Thyroid gland (tissue), 4 donors: ENCODE data around the gene CYP26B1.

Experiments used
- CTCF ChIP-seq, 6 experiments: fragments of 200-600 bp in 3 of 6; fragments of 450-650 bp in 3 of 6; sonication (generic) in 3 of 6; IDR thresholded peaks; one replicate each; pipeline ENCODE4 v1.5.1; 2016 to 2019; ENCODE audit warnings: antibody characterized with exemption in 6 of 6, mild to moderate bottlenecking in 2 of 6, inconsistent platforms in 1 of 6, moderate library complexity in 1 of 6
- POLR2A ChIP-seq, 2 donors: fragments of 450-650 bp; IDR thresholded peaks; one replicate each; pipeline ENCODE4 v1.6.1; 2017; ENCODE audit warnings: antibody characterized with exemption in 2 of 2, mild to moderate bottlenecking in 2 of 2, moderate library complexity in 1 of 2

- TF ChIP-seq POLR2A (IDR thresholded peaks at IDR 0.05) (no peak), CTCF (IDR thresholded peaks at IDR 0.05) (no peak)
These were observed 23.3 kb downstream of the CYP26B1 start for GRCh38 chr2:72124376-72124775.
